Testis (tissue), 3 donors: Measurements from ENCODE around the gene LXN. TPM values are rescaled to one million over a fixed set of nuclear protein-coding genes. Genes with fewer than 3 reads are reported as not detected.

Experiments
- DNase-seq: peaks from one replicate; pipeline ENCODE4 v3.0.0-alpha.2; 2019
- H3K27ac ChIP-seq, 2 donors: fragments of 200-600 bp; sonication (generic); one replicate each; pipeline ENCODE4 v1.5.1; 2019
- H3K27me3 ChIP-seq: fragments of 200-600 bp; sonication (generic); one replicate; pipeline ENCODE4 v1.5.1; 2019
- H3K36me3 ChIP-seq: fragments of 200-600 bp; sonication (generic); one replicate; pipeline ENCODE4 v1.5.1; 2017; ENCODE audit warnings: low read depth; ENCODE audit errors: missing control alignments
- H3K4me1 ChIP-seq: fragments of 200-600 bp; sonication (generic); one replicate; pipeline ENCODE4 v1.5.1; 2019
- H3K4me3 ChIP-seq, 2 donors: fragments of 200-600 bp; sonication (generic); one replicate each; pipeline ENCODE4 v1.5.1; 2017 to 2019
- H3K9me3 ChIP-seq: fragments of 200-600 bp; sonication (generic); one replicate; pipeline ENCODE4 v1.5.1; 2017
- CTCF ChIP-seq, 3 experiments: fragments of 450-650 bp in 2 of 3; fragments of 200-600 bp in 1 of 3; sonication (generic) in 1 of 3; IDR thresholded peaks; one replicate each; pipeline ENCODE4 v1.5.1; 2016 to 2019; ENCODE audit warnings: antibody characterized with exemption in 3 of 3, mild to moderate bottlenecking in 2 of 3, moderate library complexity in 1 of 3
- POLR2A ChIP-seq: fragments of 450-650 bp; IDR thresholded peaks from one replicate; pipeline ENCODE4 v1.6.1; 2017; ENCODE audit warnings: antibody characterized with exemption, mild to moderate bottlenecking, moderate library complexity
- WGBS, 2 donors: methylation state at CpG; one replicate each; pipeline ENCODE4 v1.1.5; 2018; 5-methylcytosine and 5-hydroxymethylcytosine counted together
- intact Hi-C: fragments of 100-400 bp; cut with DNase I; formaldehyde crosslinking; loops from one replicate; pipeline ENCODE4 v1.15.1; 2023; ENCODE audit warnings: low total_unique reads
- polyA plus RNA-seq: library from polyadenylated mRNA; stranded (reverse); fragments of 350-450 nt; fragmentation: Illumina TruSeq; extraction: RNeasy Lipid Tissue Mini Kit (QIAGEN cat#74804); gene quantifications from one replicate; pipeline ENCODE4 v1.2.3, GENCODE V29; 2014; ENCODE audit warnings: low read depth, low replicate concordance; ENCODE audit not compliant: insufficient read depth
- total RNA-seq, 2 donors: library from RNA; depleted of rRNA; stranded (reverse); fragments of >200 nt; gene quantifications; one replicate each; pipeline ENCODE4 v1.2.3, GENCODE V29; 2016

Gene LXN
- total and polyA plus RNA-seq, 3 donors from 2014 or later: 3.3 to 15.1 (median 9.1) TPM

- H3K4me1 ChIP-seq: peaks cover 5% of the 10 kb centered on the region
- intact Hi-C loops: no loop called here
- no peaks in the 10 kb centered on the region for H3K36me3 ChIP-seq
- no peaks in the 10 kb centered on the region for H3K27me3 ChIP-seq
- H3K4me3 ChIP-seq: no peak overlapping the region
- 37 to 71% methylated on average over 4 of the region's 4 CpGs for WGBS, 2 donors
- no peak for DNase-seq
- no peak for TF ChIP-seq POLR2A
- TF ChIP-seq CTCF (IDR thresholded peaks at IDR 0.05): no peak
- H3K9me3 ChIP-seq: no peaks in the 10 kb centered on the region
- no peak overlapping the region for H3K27ac ChIP-seq
These were observed 22.7 kb downstream of the LXN start for GRCh38 chr3:158649791-158650190.

DNA sequence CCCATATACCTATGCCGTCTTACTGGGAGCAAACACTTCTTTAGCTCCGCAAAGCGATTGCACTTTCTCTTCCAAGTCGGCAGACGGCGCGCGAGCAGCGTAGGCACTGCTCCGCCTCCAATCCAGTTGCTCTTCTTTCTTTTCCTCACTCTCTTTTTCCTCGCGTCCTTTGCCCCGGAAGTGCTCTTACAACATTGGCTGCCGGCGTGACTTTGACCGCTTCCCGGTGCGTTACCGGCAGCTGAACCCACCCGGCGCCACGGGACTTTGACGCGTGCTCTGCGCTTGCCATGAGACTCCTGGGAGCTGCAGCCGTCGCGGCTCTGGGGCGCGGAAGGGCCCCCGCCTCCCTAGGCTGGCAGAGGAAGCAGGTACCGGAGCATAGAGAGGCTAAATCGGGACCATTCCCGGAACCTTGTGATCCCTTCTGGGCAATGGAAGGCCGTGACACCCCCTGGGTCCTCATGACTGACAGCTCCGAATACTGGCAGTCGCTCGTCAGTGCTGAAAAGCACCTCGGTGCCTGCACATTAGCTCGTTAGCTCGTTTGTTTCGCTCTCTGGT lies 28.0 kb downstream of the LXN start, which contains the start of gene GFM1:
TSS of gene GFM1 (plus strand) at position 183 of the 564 bp plus-strand sequence. CDS start at position 291, 108 bp downstream.
- peak; percentile 98 for DNase-seq
- Histone ChIP-seq H3K27ac (peak within 1 kb of the TSS; percentile 84 to 90), H3K36me3 (no peaks in the 10 kb centered on the region), H3K4me3 (peak within 1 kb of the TSS; percentile 85 to 93), H3K9me3 (no peaks in the 10 kb centered on the region), H3K27me3 (no peaks in the 10 kb centered on the region), H3K4me1 (peaks cover 5% of the 10 kb centered on the region)
- WGBS, 2 donors: 0 to 1% methylated on average over 35 to 42 of the region's 42 CpGs
- intact Hi-C loops: no loop called here
- TF ChIP-seq CTCF (IDR thresholded peaks at IDR 0.05) (peak; percentile 83 to 92 (median 89)), POLR2A (no peak)

DNA sequence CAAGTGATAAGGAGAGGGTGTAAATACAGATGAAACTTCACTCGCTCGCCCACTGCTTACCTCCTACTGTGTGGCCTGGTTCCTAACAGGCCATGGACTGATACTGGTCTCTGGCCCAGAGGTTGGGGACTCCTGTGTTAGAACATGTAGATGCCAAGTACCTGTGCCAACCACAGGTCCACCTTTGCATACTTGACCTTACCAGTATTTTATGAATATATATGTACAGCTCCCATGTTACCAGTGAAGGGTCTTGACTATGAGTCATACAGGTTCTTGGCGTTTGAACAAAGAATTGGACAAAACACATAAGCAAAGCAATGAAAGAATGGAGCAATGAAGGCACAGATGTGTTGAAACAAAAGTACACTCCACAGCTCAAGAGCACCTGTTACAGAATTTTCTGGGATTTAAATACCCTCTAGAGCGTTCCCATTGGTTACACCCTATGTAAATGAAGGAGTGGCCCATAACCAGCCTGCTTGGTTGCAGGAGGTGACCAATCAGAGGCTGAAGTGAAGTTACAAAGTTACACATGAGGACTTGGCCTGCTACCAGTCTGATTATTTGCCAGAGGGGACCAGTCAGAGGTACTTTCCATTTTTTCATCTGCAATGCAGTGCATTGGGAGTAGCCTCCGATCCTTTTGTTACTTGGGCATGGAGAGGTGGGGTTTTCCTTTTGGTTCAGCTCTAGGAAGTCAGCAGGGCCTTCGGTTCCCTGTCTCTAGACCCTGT lies 29.8 kb downstream of the LXN start:
- peaks cover 5% of the 10 kb centered on the region for H3K4me1 ChIP-seq
- no peaks in the 10 kb centered on the region for H3K9me3 ChIP-seq
- peak; percentile 74 for DNase-seq
- H3K36me3 ChIP-seq: no peaks in the 10 kb centered on the region
- intact Hi-C loops: no loop called here
- TF ChIP-seq POLR2A (no peak), CTCF (IDR thresholded peaks at IDR 0.05) (no peak)
- H3K27me3 ChIP-seq: no peaks in the 10 kb centered on the region
- 50 to 68% methylated on average over 4 to 6 of the region's 6 CpGs for WGBS, 2 donors
- H3K4me3 ChIP-seq: no peak overlapping the region
- H3K27ac ChIP-seq: no peak overlapping the region

DNA sequence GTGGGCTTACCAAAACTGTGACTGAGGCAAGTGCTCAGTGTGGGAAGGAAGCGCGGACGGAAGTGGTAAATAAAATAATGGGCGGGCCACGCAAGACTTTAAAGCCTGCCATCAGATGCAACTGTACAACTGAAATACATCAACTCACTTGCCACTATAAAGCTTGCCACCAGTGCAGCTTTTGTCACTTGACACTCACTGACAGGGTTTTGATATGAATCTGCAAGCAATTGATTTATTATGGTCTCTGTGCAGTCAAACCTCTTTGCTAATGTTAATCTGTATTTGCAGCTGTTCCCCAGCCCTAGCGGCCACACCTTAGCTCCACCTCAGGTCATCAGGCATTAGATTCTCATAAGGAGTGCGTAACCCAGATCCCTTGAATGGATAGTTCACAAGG lies 30.4 kb downstream of the LXN start:
- Histone ChIP-seq H3K4me1 (peaks cover 5% of the 10 kb centered on the region), H3K27ac (no peak overlapping the region), H3K9me3 (no peaks in the 10 kb centered on the region), H3K27me3 (no peaks in the 10 kb centered on the region), H3K4me3 (no peak overlapping the region), H3K36me3 (no peaks in the 10 kb centered on the region)
- WGBS, 2 donors: 83 to 94% methylated on average over 7 of the region's 7 CpGs
- TF ChIP-seq POLR2A (no peak), CTCF (IDR thresholded peaks at IDR 0.05) (no peak)
- no peak for DNase-seq
- intact Hi-C loops: no loop called here
